Endothelial cell of hepatic sinusoid (primary cell): ENCODE data around the gene GPR68.
"Not testable (repeated sequence)": the region's sequence is repeated elsewhere in the genome, so short reads cannot be mapped to it uniquely, and the experiment has no call there.

Experiments
- in situ Hi-C: cut with HindIII; loops from 2 replicates; pipeline ENCODE4 v1.10.0; 2017; ENCODE audit warnings: low sequenced_read_pairs

GPR68 gene

DNA sequence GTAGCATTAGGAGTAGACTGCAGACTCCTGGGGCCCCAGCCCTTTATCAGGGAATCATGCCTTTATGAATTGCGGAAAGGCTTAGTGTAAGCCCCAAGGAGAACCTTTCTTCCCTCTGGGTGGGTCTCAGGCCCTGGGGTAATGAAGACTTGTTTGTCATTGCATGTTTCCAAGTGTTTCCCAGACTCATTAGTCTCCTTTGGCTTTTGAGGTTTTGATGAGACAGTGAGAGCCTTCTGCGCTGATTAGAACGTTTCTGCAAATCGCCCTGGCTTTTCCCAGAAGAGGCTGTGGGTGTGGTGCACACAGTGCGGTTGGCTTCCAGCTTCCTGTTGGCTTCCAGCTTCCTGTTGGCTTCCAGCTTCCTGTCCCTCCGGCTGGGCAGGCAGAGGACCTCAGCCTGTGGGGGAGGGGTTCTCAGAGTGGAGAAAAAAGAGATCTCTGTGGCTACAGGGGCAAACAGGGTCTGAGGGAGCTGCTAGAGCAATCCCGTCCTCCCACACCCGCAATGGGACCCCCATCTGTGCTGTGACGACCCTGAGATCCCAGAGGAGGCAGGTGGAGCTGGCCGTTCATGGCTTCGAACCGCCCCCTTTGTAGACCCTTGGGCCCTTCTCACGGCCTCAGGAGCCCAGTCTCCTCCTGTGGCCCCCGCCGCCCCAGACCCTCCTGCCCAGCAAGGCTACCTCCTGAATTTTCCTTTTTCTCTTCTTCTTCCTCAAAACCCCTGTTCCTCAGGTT is 42.1 kb downstream of the GPR68 start:
- in situ Hi-C loops: no loop called here

DNA sequence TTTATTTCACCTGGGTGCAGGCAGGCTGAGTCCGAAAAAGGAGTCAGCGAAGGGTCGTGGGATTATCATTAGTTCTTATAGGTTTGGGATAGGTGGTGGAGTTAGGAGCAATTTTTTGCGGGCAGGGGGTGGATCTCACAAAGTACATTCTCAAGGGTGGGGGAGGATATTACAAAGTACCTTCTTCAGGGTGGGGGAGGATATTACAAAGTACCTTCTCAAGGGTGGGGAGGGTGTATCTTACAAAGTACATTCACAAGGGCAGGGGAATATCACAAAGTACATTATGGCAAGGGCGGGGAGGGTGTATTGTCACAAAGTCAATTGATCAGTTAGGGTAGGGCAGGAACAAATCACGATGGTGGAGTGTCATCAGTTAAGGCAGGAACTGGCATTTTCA is 43.7 kb downstream of the GPR68 start:
- in situ Hi-C loops: not testable (repeated sequence)

DNA sequence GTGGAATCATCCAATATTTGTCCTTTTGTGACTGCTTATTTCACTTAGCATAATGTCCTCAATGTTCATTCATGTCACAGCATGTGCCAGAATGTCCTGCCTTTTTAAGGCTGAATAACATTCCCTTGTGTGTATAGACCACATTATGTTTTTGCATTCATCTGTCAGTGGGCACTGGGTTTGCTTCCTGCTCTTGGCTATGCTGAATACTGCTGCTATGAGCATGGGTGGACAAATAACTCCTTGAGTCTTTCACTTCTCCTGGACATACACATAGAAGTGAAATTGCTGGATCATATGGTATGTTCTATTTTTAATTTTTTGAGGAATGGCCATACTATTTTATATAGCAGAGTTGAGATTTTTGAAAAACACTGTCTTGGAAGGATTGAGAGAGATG is 46.9 kb downstream of the GPR68 start:
- in situ Hi-C loops: loop anchor here (5.0 kb wide), 1 partner anchor 90 kb away; no protein-coding TSS in a partner anchor

DNA sequence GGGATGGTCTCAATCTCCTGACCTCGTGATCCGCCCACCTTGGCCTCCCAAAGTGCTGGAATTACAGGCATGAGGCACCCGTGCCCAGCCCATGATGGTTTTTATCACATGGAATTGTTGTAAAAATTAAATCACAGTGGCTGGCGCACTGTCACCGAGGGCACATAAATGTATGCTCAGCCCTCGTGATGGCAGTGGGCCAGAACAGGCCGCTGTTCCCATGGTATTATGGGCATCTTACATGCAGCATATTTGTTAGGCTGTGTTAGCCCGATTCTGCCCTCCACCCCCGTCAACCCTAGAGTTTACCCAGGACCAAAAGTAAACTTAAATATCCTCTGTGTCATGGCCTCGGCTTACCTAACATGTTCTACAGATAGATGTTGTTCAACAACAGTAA is 48.6 kb downstream of the GPR68 start:
- in situ Hi-C loops: loop anchor here (5.0 kb wide), 1 partner anchor 91 kb away; no protein-coding TSS in a partner anchor

DNA sequence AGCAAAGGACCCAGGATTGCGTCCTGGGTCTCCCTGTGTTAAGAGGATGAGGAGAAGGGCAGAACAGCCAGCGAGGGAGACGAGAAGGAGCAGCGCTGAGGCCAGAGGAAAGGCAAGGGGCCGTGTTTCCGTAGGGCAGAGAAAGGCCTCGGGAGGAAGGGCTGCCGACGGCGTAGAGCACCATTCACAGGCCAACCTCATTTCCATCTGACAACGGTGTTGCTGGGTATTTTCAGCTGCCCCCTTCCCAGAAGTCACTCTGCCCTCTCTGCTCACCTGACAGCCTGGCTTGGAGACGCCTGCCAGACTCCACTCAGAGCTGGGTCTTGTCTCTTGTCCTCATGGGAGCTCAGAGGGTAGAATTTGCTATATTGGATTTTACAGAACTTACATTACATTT is 51.4 kb downstream of the GPR68 start:
- in situ Hi-C loops: no loop called here

DNA sequence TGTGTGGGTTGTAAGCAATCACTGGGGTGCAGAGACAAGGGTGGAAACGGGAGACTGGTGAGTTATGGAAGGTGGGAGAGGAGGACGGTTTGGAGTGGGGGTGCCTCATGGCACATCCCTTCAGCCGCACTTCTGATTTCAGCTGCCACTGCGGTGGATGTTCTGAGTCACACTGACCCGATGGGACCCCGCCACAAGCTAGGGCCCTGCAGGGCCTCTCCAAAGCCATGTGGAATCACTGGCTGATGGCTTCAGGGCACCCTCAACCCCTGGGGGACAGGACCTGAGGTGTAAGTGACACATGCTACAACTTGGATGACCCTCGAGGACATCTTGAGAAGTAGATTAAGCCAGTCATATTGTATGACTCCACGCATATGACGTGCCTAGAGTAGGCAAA is 53.7 kb downstream of the GPR68 start:
- in situ Hi-C loops: no loop called here

DNA sequence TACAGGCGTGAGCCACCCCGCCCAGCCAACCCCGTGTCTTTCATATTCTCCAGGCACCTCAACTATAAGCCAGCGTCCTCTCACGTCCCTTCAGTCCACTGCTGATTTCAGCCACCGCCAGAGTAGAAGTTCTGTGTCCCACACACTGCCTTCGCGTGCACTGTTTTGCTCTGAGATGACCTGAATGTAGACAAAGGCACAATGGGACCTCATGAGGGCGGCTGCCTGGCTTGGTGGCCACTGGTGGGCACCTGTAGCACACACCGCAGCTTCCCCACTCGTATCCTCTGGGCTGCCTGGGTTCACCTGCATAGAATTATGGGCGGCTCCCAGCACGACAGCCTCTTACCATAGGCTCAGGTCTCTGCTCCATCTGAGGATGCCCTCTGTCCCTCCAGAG is 57.2 kb downstream of the GPR68 start:
- in situ Hi-C loops: no loop called here

DNA sequence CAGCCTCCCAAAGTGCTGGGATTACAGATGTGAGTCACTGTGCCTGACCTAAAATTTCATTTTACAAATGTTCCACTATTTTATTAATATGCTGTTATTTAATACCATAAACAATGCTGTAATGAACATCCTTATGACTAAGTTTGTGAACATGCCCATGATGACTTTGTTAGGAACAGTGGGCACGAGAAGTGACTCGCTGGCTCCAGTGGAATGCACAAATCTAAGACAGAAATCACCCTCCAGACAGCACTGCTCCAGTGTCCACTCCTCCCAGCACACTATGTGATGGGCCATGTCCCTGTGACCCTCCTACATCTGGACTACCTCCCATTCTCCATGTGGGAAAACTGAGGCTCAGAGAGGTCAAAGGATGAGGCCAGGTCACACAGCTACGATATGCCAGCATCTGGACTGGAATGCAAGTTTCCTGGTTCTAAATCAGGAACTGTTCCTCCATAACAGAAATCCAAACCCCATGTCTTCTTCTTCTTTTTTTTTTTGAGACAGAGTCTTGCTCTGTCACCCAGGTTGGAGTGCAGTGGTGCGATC is 57.9 kb downstream of the GPR68 start:
- in situ Hi-C loops: no loop called here

DNA sequence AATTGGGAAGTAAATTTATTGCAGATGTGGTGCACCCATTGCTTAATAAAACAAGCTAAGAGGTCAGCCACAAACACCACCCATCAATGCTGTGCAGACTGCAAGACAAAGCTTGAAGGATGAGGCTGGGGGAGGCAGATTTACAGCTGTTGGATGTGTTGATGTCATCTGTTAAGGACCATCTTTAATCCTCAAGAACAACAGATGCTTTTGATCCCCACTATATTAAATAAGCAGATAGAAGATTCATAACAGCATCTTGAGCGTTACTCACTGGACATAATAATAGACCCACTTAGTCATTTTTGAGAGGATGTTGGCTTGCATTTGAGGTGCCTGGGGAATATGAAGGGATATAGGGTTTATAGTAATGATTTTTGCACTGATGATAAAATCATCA is 58.8 kb downstream of the GPR68 start:
- in situ Hi-C loops: no loop called here

DNA sequence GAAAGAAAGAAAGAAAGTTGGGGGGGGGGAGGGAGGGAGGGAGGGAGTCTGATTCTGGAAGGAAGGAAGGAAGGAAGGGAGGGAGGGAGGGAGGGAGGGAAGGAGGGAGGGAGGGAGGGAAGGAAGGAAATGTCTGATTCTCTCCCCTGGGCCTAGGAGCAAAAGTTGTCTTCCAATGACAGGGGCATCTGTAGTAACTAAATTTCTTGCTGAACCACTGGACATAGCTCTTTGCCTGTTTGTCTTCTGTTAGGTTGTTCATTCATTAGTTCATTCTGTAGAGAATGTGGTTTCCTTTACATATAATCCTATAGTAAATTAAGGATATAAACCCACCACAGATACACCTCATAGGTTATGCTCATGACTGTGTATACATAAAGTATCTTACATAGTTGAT is 59.9 kb downstream of the GPR68 start:
- in situ Hi-C loops: no loop called here

DNA sequence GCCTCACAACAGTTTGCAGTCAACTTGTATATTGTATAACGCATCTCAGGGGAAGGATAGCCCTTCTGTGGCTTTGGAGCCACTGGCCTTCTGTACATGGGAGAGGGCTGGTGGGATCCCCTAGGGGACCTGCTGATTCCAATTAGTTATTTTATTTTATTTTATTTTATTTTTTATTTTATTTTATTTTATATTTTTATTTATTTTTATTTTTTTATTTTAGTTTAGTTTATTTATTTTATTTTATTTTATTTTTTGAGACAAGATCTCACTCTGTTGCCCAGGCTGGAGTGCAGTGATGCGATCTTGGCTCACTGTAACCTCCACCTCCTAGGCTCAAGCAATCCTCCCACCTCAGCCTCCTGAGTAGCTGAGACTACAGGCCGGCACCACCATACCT is 61.8 kb downstream of the GPR68 start:
- in situ Hi-C loops: not testable (repeated sequence)
